OCI-LY7 (cell line): Measurements from ENCODE around the gene LUM.

ENCODE experiments used
- CTCF ChIP-seq: fragments of 200-600 bp; sonication (generic); conservative IDR thresholded peaks from 2 replicates; pipeline ENCODE4 v1.5.1; 2014; ENCODE audit warnings: mild to moderate bottlenecking, antibody characterized with exemption, low read length, moderate library complexity, mixed read lengths
- EZH2phosphoT487 ChIP-seq: fragments of 200-600 bp; sonication (generic); IDR thresholded peaks from 2 replicates; pipeline ENCODE4 v1.6.1; 2018; ENCODE audit warnings: low read depth, borderline replicate concordance, mild to moderate bottlenecking, mixed run types, antibody characterized with exemption, low read length, moderate library complexity, mixed read lengths

DNA sequence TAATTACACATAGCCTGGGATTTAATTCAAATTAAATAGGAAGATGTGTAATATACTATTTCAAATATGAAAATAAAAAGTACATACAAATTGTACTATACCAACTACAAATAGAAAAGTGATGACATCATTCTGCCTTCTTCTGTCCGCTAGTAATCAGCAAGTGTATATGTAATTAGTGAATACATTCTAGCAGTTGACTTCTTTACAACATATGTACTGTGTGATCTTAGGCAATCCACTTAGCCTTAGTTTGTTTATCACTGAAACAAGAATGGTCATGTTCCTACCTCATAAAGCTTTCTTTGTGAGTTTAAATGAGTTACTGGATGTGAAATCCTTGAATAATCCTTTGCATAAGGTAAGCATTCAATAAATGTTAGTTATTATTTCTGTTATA lies 7.8 kb upstream of the LUM start:
- TF ChIP-seq CTCF (no peak), EZH2phosphoT487 (no peak)
